C4-2B (cell line): ENCODE data around the gene AGAP1.

Source experiments
- ZFX ChIP-seq: fragments of 450-650 bp; IDR thresholded peaks from 2 replicates; pipeline ENCODE4 v1.6.1; 2017
- TF ChIP-seq, protein P1 (sequence below): fragments of 450-650 bp; conservative IDR thresholded peaks from 2 replicates; pipeline ENCODE4 v1.5.1; 2017; ENCODE audit warnings: mild to moderate bottlenecking

DNA sequence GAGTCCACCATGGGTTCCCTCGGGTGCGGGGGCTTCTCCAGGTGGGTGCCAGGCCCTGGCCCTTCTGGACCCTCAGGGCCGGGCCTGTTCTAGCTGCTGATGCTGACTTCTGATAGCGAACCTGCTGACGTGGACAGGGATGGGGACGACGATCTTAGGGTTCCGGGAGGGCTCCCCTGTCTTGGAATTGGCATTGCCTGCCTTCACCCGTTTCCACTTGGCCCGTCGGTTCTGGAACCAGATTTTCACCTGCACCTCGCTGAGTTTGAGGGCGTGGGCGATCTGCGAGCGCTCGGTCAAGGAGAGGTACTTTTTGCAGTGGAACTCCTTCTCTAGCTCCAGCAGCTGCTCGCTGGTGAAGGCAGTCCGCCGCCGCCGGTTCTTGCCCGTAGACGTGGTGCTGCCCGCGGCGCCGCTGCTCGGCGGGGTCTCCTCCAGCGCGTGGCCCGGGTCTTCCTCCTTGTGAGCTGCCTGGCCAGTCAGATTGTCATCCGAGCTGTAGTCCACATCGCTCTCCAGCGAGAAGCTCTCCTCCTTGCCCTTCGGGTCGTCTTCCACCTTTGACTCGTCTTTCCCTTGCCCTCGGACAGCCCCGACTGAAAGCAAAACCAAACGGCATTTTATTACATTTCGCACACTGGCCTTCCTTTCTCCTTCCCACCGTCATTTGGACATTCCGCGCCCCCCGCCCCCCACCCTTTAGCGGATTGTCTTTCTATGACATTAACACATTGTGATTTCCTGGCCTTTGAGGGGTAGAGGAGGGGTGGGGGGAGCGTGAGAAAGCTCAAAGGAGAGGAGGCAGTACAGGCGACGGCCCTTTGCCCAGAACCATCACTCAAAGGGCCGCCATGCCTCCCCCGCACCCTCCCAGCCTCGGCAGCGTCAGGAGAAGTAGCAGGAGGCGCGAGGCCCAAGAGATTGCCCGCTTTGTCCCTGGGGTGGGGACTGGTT is 672.3 kb downstream of the AGAP1 start:
- TF ChIP-seq, protein P1, sequence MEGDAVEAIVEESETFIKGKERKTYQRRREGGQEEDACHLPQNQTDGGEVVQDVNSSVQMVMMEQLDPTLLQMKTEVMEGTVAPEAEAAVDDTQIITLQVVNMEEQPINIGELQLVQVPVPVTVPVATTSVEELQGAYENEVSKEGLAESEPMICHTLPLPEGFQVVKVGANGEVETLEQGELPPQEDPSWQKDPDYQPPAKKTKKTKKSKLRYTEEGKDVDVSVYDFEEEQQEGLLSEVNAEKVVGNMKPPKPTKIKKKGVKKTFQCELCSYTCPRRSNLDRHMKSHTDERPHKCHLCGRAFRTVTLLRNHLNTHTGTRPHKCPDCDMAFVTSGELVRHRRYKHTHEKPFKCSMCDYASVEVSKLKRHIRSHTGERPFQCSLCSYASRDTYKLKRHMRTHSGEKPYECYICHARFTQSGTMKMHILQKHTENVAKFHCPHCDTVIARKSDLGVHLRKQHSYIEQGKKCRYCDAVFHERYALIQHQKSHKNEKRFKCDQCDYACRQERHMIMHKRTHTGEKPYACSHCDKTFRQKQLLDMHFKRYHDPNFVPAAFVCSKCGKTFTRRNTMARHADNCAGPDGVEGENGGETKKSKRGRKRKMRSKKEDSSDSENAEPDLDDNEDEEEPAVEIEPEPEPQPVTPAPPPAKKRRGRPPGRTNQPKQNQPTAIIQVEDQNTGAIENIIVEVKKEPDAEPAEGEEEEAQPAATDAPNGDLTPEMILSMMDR, result no peak
- TF ChIP-seq ZFX, result no peak
